ENCODE data around the gene KRTAP4-5.
"Not testable (repeated sequence)": the region's sequence is repeated elsewhere in the genome, so short reads cannot be mapped to it uniquely, and the experiment has no call there.

GRCh38 chr17:41117846-41118386, 31.7 kb downstream of the KRTAP4-5 start, which contains the start of gene KRTAP4-11:
- not testable (repeated sequence) for TF ChIP-seq CTCF, POLR2A (IDR thresholded peaks at IDR 0.05)

Data from testis (tissue), 2 donors.